SU-DHL-6 (cell line): ENCODE measurements around the gene PTGER2.

Source experiments
- CTCF ChIP-seq: fragments of 200-600 bp; sonication (generic); IDR thresholded peaks from one replicate; pipeline ENCODE4 v1.5.1; 2017; ENCODE audit warnings: antibody characterized with exemption, mild to moderate bottlenecking, low read length, moderate library complexity; ENCODE audit not compliant: insufficient read depth, poor library complexity, severe bottlenecking
- EZH2phosphoT487 ChIP-seq: fragments of 200-600 bp; sonication (generic), shearing (Covaris generic); conservative IDR thresholded peaks from 2 replicates; pipeline ENCODE4 v1.6.1; 2018; ENCODE audit warnings: mild to moderate bottlenecking, antibody characterized with exemption, low read length, moderate library complexity, mixed read lengths

DNA sequence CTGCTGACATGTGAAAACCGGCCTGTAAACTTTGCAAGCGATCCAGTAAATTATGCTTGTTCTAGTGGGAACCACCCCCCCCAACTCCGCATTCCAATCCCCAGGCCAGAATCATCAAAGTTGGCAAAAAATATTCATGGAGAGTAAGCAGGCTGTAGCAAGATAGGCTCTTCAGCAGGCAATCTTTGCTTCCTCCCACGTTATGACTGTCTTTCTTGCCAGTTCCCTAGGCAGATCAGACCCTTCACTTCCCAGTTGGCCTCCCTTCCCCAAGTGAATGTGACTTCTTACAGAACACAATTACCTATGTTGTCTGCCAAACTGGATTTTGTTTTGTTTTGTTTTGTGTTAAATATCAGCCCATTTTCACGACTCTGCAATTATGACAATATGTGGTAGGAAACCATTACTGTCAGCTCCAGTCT is 1.2 kb upstream of the PTGER2 start:
- TF ChIP-seq CTCF: no peak
- TF ChIP-seq EZH2phosphoT487: no peak
